Fibroblast of villous mesenchyme (primary cell): ENCODE results near the gene SGTB. TPM values are rescaled to one million over a fixed set of nuclear protein-coding genes. Genes with fewer than 3 reads are reported as not detected.

Source experiments
- DNase-seq: peaks from one replicate; pipeline ENCODE4 v3.0.0-alpha.2; 2010; ENCODE audit warnings: low read depth
- H3K4me3 ChIP-seq: 2 replicates; pipeline ENCODE4 v1.5.1; 2011; ENCODE audit warnings: low read depth, mild to moderate bottlenecking, low read length
- CTCF ChIP-seq: IDR thresholded peaks from 2 replicates; pipeline ENCODE4 v1.5.1; 2012; ENCODE audit warnings: low read depth, mild to moderate bottlenecking, low read length; ENCODE audit not compliant: insufficient read depth
- total RNA-seq: library from RNA; depleted of rRNA; stranded (reverse); fragments of >200 nt; gene quantifications from 2 replicates; pipeline ENCODE4 v1.2.3, GENCODE V29; 2012

SGTB gene
- total RNA-seq, 1 donor = 21.2 TPM

- no peak for DNase-seq
- no peak for TF ChIP-seq CTCF
- no peak overlapping the region for H3K4me3 ChIP-seq
Observed at GRCh38 chr5:65749956-65750355, 28.0 kb upstream of the SGTB start.

DNA sequence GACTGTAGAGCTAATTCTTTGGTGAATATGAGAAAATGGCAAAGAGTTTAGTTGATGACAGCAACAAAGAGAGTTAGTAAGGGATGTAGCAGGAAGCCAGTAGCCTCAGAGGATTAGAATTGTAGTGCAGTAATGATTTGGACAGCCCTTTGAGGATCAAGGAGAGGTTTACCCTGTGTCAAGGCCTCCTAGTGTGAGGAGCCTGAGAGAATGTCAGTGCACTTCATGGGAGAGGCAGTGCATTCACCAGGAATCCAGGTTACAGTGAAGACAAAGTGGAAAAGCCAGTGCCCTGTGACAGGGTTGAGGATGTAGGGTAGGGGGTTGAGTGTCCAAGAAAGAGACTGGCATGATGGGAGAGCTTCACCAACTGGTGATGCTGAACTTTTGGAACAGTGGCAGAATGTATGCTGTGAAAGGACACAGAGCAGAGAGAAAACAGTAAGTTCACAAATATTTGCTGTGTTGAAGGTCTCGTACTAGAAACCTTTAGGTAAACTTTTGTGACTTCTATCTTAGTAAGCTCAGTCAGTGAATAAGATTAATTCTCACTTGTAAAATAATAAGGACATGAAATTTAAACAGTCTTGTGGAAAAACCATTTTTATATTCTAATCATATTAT is 27.4 kb upstream of the SGTB start:
- H3K4me3 ChIP-seq = no peak overlapping the region
- no peak for DNase-seq
- no peak for TF ChIP-seq CTCF

- TF ChIP-seq CTCF = peak; percentile 80
- H3K4me3 ChIP-seq = no peak overlapping the region
- peak; percentile 84 for DNase-seq
Observed at GRCh38 chr5:65742565-65743231, 20.8 kb upstream of the SGTB start.

DNA sequence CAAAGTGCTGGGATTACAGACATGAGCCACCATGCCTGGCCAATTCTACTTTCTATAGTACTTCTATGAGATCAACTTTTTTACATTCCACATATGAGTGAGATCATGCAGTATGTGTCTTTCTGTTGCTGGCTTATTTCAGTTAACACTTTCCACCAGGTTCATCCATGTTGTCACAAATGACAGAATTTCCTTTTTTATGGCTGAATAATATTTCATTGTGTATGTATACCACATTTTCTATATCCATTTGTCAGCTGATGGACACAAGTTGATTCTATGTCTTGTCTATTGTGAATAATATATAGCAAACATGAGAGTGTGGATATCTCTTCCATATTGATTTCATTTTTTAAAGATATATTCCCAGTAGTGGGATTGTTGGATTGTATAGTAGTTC is 17.3 kb upstream of the SGTB start:
- TF ChIP-seq CTCF = no peak
- no peak for DNase-seq
- no peak overlapping the region for H3K4me3 ChIP-seq

GRCh38 chr5:65738305-65738704 is 16.4 kb upstream of the SGTB start:
- H3K4me3 ChIP-seq = no peak overlapping the region
- no peak for DNase-seq
- TF ChIP-seq CTCF = no peak

GRCh38 chr5:65737842-65738241 is 15.9 kb upstream of the SGTB start:
- TF ChIP-seq CTCF = no peak
- no peak for DNase-seq
- no peak overlapping the region for H3K4me3 ChIP-seq

- DNase-seq = no peak
- H3K4me3 ChIP-seq = no peak overlapping the region
- TF ChIP-seq CTCF = no peak
Observed at GRCh38 chr5:65736011-65736410, 14.1 kb upstream of the SGTB start.
